ENCODE results near the gene FIGN.

FIGN gene

GRCh38 chr2:163626639-163627109 is 109.1 kb downstream of the FIGN start:
- no peak for DNase-seq (ENCODE audit: insufficient read length, low spot score)
- FAIRE-seq, result no peak
- no peak for TF ChIP-seq CTCF (IDR thresholded peaks at IDR 0.05; ENCODE audit: insufficient read depth, missing control alignments)

GRCh38 chr2:163626208-163626607 is 109.6 kb downstream of the FIGN start:
- TF ChIP-seq CTCF (IDR thresholded peaks at IDR 0.05; ENCODE audit: insufficient read depth, missing control alignments), result no peak
- DNase-seq (ENCODE audit: insufficient read length, low spot score) (no peak), FAIRE-seq (no peak)

GRCh38 chr2:163625632-163626031 is 110.2 kb downstream of the FIGN start:
- no peak for DNase-seq (ENCODE audit: insufficient read length, low spot score)
- TF ChIP-seq CTCF (IDR thresholded peaks at IDR 0.05; ENCODE audit: insufficient read depth, missing control alignments), result no peak
- FAIRE-seq, result no peak

- FAIRE-seq (no peak), DNase-seq (ENCODE audit: insufficient read length, low spot score) (no peak)
- TF ChIP-seq CTCF (IDR thresholded peaks at IDR 0.05; ENCODE audit: insufficient read depth, missing control alignments), result no peak
Measured at GRCh38 chr2:163621445-163622004, 114.3 kb downstream of the FIGN start.

- DNase-seq (ENCODE audit: insufficient read length, low spot score) (no peak), FAIRE-seq (peak; percentile 53)
- no peak for TF ChIP-seq CTCF (IDR thresholded peaks at IDR 0.05; ENCODE audit: insufficient read depth, missing control alignments)
Measured at GRCh38 chr2:163617517-163617916, 118.3 kb downstream of the FIGN start.

GRCh38 chr2:163613266-163613731 is 122.5 kb downstream of the FIGN start:
- TF ChIP-seq CTCF (IDR thresholded peaks at IDR 0.05; ENCODE audit: insufficient read depth, missing control alignments), result no peak
- DNase-seq (ENCODE audit: insufficient read length, low spot score), result no peak
- no peak for FAIRE-seq

GRCh38 chr2:163612332-163612731 is 123.5 kb downstream of the FIGN start:
- no peak for TF ChIP-seq CTCF (IDR thresholded peaks at IDR 0.05; ENCODE audit: insufficient read depth, missing control alignments)
- DNase-seq (ENCODE audit: insufficient read length, low spot score), result no peak
- FAIRE-seq, result no peak

All from D721Med (cell line).